HL-60 (cell line): ENCODE data around the gene OR1K1.

Experiments
- DNase-seq, 2 experiments: peaks; one replicate each; pipeline ENCODE4 v3.0.0-alpha.2; 2010 to 2020; ENCODE audit warnings: low read depth in 1 of 2, low spot score in 1 of 2
- H3K27ac ChIP-seq: fragments of 250-450 bp; sonication (Bioruptor Pico); replicated peaks from 2 replicates; pipeline ENCODE4 v1.5.1; 2020; ENCODE audit warnings: mild to moderate bottlenecking, moderate library complexity
- H3K27me3 ChIP-seq: fragments of 250-450 bp; sonication (Bioruptor Pico); 2 replicates; pipeline ENCODE4 v1.5.1; 2021; ENCODE audit warnings: mild to moderate bottlenecking, moderate library complexity; ENCODE audit not compliant: insufficient read depth, poor library complexity, severe bottlenecking
- H3K4me3 ChIP-seq: replicated peaks from 2 replicates; pipeline ENCODE4 v1.5.1; 2011; ENCODE audit warnings: mild to moderate bottlenecking, control low read depth, low read length; ENCODE audit not compliant: insufficient read depth
- GABPA ChIP-seq: IDR thresholded peaks from 2 replicates; pipeline ENCODE4 v1.6.1; 2012; ENCODE audit warnings: low read depth
- POLR2AphosphoS5 ChIP-seq: IDR thresholded peaks from 2 replicates; pipeline ENCODE4 v1.6.1; 2012; ENCODE audit warnings: low read depth
- SPI1 ChIP-seq: IDR thresholded peaks from 2 replicates; pipeline ENCODE4 v1.6.1; 2012; ENCODE audit warnings: low read depth, mild to moderate bottlenecking, borderline replicate concordance
- TF ChIP-seq, protein P1 (sequence below): IDR thresholded peaks from 2 replicates; pipeline ENCODE4 v1.6.1; 2012; ENCODE audit warnings: low read depth; ENCODE audit not compliant: insufficient replicate concordance
- TF ChIP-seq, protein P2 (sequence below): IDR thresholded peaks from one replicate; pipeline ENCODE4 v1.5.1; 2011; ENCODE audit warnings: low read length, control low read depth, inconsistent platforms; ENCODE audit not compliant: insufficient read depth

The OR1K1 gene

DNA sequence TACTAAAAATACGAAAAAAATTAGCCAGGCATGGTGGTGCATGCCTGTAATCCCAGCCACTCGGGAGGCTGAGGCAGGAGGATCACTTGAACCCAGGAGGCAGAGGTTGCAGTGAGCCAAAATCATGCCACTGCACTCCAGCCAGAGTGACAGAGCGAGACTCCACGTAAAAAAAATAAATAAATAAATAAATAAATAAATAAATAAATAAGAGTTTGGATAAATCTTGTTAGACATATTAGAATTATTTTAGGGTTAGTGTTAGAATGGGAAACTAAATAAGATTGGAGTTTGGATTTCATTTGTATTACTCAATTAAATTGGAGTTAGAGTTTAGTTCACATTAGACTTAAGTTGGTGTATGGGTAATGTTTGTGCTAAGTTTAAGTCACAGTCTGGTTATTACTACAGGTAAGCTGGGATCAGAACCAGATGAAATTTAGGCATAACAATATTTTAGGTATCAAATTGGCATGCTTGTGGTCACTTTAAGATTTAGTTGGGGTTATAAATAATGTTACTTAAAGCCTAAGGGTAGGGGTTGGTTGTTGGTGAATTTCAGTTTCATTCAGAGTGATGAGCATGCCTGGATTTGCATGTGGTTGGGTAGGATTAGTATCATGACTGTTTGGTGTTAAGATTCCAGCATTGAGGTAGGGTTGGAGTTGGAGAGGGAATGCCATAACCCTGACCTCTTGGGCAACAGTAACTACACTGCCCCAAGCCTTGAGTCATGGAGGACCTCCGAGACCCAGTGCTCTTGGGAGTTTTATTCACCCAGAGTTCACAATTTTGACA is 7.9 kb upstream of the OR1K1 start:
- no peak for DNase-seq
- H3K27me3 ChIP-seq = no peaks in the 10 kb centered on the region
- no peak for TF ChIP-seq SPI1
- TF ChIP-seq POLR2AphosphoS5 = no peak
- TF ChIP-seq, protein P1, sequence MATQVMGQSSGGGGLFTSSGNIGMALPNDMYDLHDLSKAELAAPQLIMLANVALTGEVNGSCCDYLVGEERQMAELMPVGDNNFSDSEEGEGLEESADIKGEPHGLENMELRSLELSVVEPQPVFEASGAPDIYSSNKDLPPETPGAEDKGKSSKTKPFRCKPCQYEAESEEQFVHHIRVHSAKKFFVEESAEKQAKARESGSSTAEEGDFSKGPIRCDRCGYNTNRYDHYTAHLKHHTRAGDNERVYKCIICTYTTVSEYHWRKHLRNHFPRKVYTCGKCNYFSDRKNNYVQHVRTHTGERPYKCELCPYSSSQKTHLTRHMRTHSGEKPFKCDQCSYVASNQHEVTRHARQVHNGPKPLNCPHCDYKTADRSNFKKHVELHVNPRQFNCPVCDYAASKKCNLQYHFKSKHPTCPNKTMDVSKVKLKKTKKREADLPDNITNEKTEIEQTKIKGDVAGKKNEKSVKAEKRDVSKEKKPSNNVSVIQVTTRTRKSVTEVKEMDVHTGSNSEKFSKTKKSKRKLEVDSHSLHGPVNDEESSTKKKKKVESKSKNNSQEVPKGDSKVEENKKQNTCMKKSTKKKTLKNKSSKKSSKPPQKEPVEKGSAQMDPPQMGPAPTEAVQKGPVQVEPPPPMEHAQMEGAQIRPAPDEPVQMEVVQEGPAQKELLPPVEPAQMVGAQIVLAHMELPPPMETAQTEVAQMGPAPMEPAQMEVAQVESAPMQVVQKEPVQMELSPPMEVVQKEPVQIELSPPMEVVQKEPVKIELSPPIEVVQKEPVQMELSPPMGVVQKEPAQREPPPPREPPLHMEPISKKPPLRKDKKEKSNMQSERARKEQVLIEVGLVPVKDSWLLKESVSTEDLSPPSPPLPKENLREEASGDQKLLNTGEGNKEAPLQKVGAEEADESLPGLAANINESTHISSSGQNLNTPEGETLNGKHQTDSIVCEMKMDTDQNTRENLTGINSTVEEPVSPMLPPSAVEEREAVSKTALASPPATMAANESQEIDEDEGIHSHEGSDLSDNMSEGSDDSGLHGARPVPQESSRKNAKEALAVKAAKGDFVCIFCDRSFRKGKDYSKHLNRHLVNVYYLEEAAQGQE = no peak
- TF ChIP-seq GABPA = no peak
- TF ChIP-seq, protein P2, sequence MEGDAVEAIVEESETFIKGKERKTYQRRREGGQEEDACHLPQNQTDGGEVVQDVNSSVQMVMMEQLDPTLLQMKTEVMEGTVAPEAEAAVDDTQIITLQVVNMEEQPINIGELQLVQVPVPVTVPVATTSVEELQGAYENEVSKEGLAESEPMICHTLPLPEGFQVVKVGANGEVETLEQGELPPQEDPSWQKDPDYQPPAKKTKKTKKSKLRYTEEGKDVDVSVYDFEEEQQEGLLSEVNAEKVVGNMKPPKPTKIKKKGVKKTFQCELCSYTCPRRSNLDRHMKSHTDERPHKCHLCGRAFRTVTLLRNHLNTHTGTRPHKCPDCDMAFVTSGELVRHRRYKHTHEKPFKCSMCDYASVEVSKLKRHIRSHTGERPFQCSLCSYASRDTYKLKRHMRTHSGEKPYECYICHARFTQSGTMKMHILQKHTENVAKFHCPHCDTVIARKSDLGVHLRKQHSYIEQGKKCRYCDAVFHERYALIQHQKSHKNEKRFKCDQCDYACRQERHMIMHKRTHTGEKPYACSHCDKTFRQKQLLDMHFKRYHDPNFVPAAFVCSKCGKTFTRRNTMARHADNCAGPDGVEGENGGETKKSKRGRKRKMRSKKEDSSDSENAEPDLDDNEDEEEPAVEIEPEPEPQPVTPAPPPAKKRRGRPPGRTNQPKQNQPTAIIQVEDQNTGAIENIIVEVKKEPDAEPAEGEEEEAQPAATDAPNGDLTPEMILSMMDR = no peak
- no peak overlapping the region for H3K27ac ChIP-seq
- no peak overlapping the region for H3K4me3 ChIP-seq

DNA sequence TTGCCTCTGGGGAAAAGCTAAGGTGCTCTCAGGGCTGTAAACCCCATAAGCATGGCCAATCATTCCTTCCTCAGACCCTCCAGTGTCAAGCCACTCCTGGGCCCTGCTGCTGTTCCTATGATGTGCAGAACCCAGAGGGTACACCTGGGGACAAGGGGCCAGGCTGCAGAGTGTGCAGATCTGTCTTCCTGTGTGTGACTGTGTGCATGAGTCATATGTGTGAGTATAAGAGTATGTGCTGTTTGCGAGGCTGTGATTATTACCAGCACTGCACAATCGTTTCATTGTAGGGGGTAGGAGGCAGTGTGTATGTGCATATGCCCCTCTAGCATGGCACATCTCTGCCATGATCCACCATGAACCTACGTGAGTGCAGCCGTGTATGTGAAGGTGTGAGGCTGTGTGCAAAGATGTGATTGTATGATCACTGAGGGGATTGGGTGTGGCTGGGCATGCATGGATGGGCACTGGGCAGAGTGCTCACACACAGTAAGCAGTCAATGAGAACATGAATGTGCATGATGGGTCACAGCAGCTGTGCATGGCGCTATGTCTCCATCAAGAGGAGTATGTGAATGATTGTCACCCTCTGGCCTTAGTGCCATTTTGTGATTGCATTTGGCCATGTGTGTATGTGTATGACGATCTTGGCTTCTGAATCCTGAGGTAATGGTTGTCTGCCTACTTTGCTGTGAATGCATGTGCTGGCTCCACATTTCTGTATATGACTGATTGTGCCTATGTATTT is 2.4 kb upstream of the OR1K1 start:
- H3K27me3 ChIP-seq = no peaks in the 10 kb centered on the region
- no peak overlapping the region for H3K27ac ChIP-seq
- H3K4me3 ChIP-seq = no peak overlapping the region
- no peak for TF ChIP-seq GABPA
- TF ChIP-seq, protein P1 = no peak
- TF ChIP-seq, protein P2 = no peak
- TF ChIP-seq POLR2AphosphoS5 = no peak
- TF ChIP-seq SPI1 = no peak
- DNase-seq = no peak

DNA sequence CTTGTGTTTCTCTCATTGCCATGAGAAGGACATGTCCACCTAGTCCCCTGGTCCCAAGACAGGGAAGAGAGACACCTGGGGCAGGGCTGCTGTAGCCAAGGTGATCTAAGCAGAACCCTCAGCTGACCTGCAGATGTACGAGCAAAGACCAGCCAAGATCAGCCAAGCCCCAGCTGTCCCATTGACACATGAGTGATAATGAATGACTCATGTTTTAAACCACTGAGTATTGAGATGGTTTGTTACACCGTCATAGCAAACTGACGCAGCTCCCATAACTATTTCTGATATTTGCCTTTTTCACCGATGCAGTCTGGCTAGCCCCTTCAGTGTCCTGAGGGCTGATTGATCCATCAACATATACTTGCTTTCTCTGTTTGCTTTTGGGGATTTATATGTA is 6.7 kb downstream of the OR1K1 start:
- no peak overlapping the region for H3K4me3 ChIP-seq
- TF ChIP-seq SPI1 (no peak), POLR2AphosphoS5 (no peak), GABPA (no peak)
- TF ChIP-seq, protein P2 = no peak
- TF ChIP-seq, protein P1 = no peak
- H3K27ac ChIP-seq = no peak overlapping the region
- no peaks in the 10 kb centered on the region for H3K27me3 ChIP-seq
- DNase-seq = no peak
